PFSK-1 (cell line): ENCODE results near the gene SLC8A1.

Experiments used
- POLR2AphosphoS5 ChIP-seq: IDR thresholded peaks from 2 replicates; pipeline ENCODE4 v1.6.1; 2012; ENCODE audit warnings: low read depth, mild to moderate bottlenecking, control low read depth, low read length, moderate library complexity
- SIN3A ChIP-seq: IDR thresholded peaks from 2 replicates; pipeline ENCODE4 v1.6.1; 2012; ENCODE audit warnings: mild to moderate bottlenecking, low read length, moderate library complexity, borderline replicate concordance; ENCODE audit not compliant: insufficient read depth
- TAF1 ChIP-seq: IDR thresholded peaks from 2 replicates; pipeline ENCODE4 v1.6.1; 2012; ENCODE audit warnings: low read length, control low read depth, borderline replicate concordance; ENCODE audit not compliant: insufficient read depth
- TF ChIP-seq, protein P1 (sequence below), 2 experiments: IDR thresholded peaks; 2 replicates each; pipeline versions ENCODE4 v1.6.1 to v1.8.0; 2011 to 2012; ENCODE audit warnings: low read depth in 2 of 2, low read length in 2 of 2, control low read depth in 1 of 2, inconsistent platforms in 1 of 2, mild to moderate bottlenecking in 1 of 2, moderate library complexity in 1 of 2; ENCODE audit not compliant: insufficient read depth in 1 of 2

- TF ChIP-seq, protein P1, sequence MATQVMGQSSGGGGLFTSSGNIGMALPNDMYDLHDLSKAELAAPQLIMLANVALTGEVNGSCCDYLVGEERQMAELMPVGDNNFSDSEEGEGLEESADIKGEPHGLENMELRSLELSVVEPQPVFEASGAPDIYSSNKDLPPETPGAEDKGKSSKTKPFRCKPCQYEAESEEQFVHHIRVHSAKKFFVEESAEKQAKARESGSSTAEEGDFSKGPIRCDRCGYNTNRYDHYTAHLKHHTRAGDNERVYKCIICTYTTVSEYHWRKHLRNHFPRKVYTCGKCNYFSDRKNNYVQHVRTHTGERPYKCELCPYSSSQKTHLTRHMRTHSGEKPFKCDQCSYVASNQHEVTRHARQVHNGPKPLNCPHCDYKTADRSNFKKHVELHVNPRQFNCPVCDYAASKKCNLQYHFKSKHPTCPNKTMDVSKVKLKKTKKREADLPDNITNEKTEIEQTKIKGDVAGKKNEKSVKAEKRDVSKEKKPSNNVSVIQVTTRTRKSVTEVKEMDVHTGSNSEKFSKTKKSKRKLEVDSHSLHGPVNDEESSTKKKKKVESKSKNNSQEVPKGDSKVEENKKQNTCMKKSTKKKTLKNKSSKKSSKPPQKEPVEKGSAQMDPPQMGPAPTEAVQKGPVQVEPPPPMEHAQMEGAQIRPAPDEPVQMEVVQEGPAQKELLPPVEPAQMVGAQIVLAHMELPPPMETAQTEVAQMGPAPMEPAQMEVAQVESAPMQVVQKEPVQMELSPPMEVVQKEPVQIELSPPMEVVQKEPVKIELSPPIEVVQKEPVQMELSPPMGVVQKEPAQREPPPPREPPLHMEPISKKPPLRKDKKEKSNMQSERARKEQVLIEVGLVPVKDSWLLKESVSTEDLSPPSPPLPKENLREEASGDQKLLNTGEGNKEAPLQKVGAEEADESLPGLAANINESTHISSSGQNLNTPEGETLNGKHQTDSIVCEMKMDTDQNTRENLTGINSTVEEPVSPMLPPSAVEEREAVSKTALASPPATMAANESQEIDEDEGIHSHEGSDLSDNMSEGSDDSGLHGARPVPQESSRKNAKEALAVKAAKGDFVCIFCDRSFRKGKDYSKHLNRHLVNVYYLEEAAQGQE (IDR thresholded peaks at IDR 0.05; ENCODE audit: insufficient read depth in 1 of 2, low read depth in 2 of 2, low read length in 2 of 2), result no peak
- TF ChIP-seq SIN3A (no peak), TAF1 (no peak), POLR2AphosphoS5 (no peak)
These were observed 81.9 kb downstream of the SLC8A1 start for GRCh38 chr2:40370007-40370395.
